ENCODE data around the gene NMRK1.

GRCh38 chr9:75046725-75047345, 41.1 kb downstream of the NMRK1 start:
- no peak for TF ChIP-seq CTCF (conservative IDR thresholded peaks at IDR 0.05; ENCODE audit: low read depth, low read length)
- TF ChIP-seq EZH2phosphoT487 (IDR thresholded peaks at IDR 0.05; ENCODE audit: borderline replicate concordance, low read length): no peak
- TF ChIP-seq EZH2 (IDR thresholded peaks at IDR 0.05; ENCODE audit: low read length, unreplicated experiment): no peak
